Vagina (tissue), 2 donors: Measurements from ENCODE around the gene MMP28.

Source experiments
- CTCF ChIP-seq, 3 experiments: fragments of 450-650 bp in 2 of 3; fragments of 200-600 bp in 1 of 3; sonication (generic) in 1 of 3; IDR thresholded peaks; one replicate each; pipeline ENCODE4 v1.5.1; 2017 to 2019; ENCODE audit warnings: antibody characterized with exemption in 3 of 3, mild to moderate bottlenecking in 2 of 3, moderate library complexity in 2 of 3
- POLR2AphosphoS5 ChIP-seq, 2 donors: sonication (generic); formaldehyde crosslinking; IDR thresholded peaks; one replicate each; pipeline ENCODE4 v1.9.0; 2017; ENCODE audit warnings: antibody characterized with exemption in 2 of 2, mild to moderate bottlenecking in 2 of 2, low read depth in 1 of 2; ENCODE audit not compliant: insufficient read depth in 1 of 2

GRCh38 chr17:35752471-35752870, 43.0 kb downstream of the MMP28 start:
- no peak for TF ChIP-seq CTCF (IDR thresholded peaks at IDR 0.05)
- no peak for TF ChIP-seq POLR2AphosphoS5 (IDR thresholded peaks at IDR 0.05; ENCODE audit: insufficient read depth in 1 of 2, low read depth in 1 of 2)
